Loucy (cell line): ENCODE measurements around the gene JAKMIP3.

Experiments used
- H2AFZ ChIP-seq: fragments of 200-600 bp; sonication (generic); 2 replicates; pipeline ENCODE4 v1.6.0; 2016; ENCODE audit warnings: antibody characterized with exemption, mild to moderate bottlenecking, low read length, moderate library complexity
- H3F3A ChIP-seq: fragments of 200-600 bp; 2 replicates; pipeline ENCODE4 v1.6.0; 2016; ENCODE audit warnings: antibody characterized with exemption, low read depth, mild to moderate bottlenecking
- H3K27me3 ChIP-seq: fragments of 200-600 bp; sonication (generic); 2 replicates; pipeline ENCODE4 v1.6.1; 2014; ENCODE audit warnings: low read length, mild to moderate bottlenecking; ENCODE audit not compliant: insufficient read depth, poor library complexity, severe bottlenecking
- H3K36me3 ChIP-seq: fragments of 200-600 bp; sonication (generic); 2 replicates; pipeline ENCODE4 v1.6.1; 2016; ENCODE audit warnings: low read length; ENCODE audit not compliant: insufficient read depth
- H3K4me1 ChIP-seq: fragments of 200-600 bp; sonication (generic); 2 replicates; pipeline ENCODE4 v1.5.1; 2014; ENCODE audit warnings: low read length, mild to moderate bottlenecking; ENCODE audit not compliant: insufficient read depth, poor library complexity, severe bottlenecking
- H3K4me2 ChIP-seq: fragments of 200-600 bp; sonication (generic); 2 replicates; pipeline ENCODE4 v1.6.0; 2014; ENCODE audit warnings: antibody characterized with exemption, low read length, low read depth, mild to moderate bottlenecking; ENCODE audit not compliant: poor library complexity, severe bottlenecking
- H3K4me3 ChIP-seq: fragments of 200-600 bp; sonication (generic); 2 replicates; pipeline ENCODE4 v1.5.1; 2014; ENCODE audit warnings: low read length, mild to moderate bottlenecking, mixed read lengths; ENCODE audit not compliant: poor library complexity, severe bottlenecking
- H3K79me2 ChIP-seq: fragments of 200-600 bp; sonication (generic); 2 replicates; pipeline ENCODE4 v1.6.1; 2014; ENCODE audit warnings: low read length; ENCODE audit not compliant: insufficient read depth
- H3K9ac ChIP-seq: fragments of 200-600 bp; sonication (generic); 2 replicates; pipeline ENCODE4 v1.6.0; 2014; ENCODE audit warnings: mild to moderate bottlenecking, low read depth, low read length, moderate library complexity; ENCODE audit not compliant: poor library complexity, severe bottlenecking
- H3K9me2 ChIP-seq: fragments of 200-600 bp; sonication (generic); replicated peaks from 2 replicates; pipeline ENCODE4 v1.6.1; 2016; ENCODE audit warnings: low read depth, low read length, mixed read lengths
- H3K9me3 ChIP-seq: fragments of 200-600 bp; sonication (generic); 2 replicates; pipeline ENCODE4 v1.6.1; 2014; ENCODE audit warnings: mild to moderate bottlenecking, antibody characterized with exemption, low read length, low read depth; ENCODE audit not compliant: insufficient read depth
- H4K20me1 ChIP-seq: fragments of 200-600 bp; sonication (generic); 2 replicates; pipeline ENCODE4 v1.6.0; 2014; ENCODE audit warnings: antibody characterized with exemption, low read length, mild to moderate bottlenecking; ENCODE audit not compliant: insufficient read depth, poor library complexity, severe bottlenecking
- EZH2phosphoT487 ChIP-seq: fragments of 200-600 bp; IDR thresholded peaks from 2 replicates; pipeline ENCODE4 v1.6.1; 2018; ENCODE audit warnings: antibody characterized with exemption, mild to moderate bottlenecking, moderate library complexity, borderline replicate concordance
- TF ChIP-seq, protein P1 (sequence below): fragments of 200-600 bp; sonication (generic); conservative IDR thresholded peaks from 2 replicates; pipeline ENCODE4 v1.5.1; 2014; ENCODE audit warnings: mild to moderate bottlenecking, antibody characterized with exemption, low read length

Gene JAKMIP3

DNA sequence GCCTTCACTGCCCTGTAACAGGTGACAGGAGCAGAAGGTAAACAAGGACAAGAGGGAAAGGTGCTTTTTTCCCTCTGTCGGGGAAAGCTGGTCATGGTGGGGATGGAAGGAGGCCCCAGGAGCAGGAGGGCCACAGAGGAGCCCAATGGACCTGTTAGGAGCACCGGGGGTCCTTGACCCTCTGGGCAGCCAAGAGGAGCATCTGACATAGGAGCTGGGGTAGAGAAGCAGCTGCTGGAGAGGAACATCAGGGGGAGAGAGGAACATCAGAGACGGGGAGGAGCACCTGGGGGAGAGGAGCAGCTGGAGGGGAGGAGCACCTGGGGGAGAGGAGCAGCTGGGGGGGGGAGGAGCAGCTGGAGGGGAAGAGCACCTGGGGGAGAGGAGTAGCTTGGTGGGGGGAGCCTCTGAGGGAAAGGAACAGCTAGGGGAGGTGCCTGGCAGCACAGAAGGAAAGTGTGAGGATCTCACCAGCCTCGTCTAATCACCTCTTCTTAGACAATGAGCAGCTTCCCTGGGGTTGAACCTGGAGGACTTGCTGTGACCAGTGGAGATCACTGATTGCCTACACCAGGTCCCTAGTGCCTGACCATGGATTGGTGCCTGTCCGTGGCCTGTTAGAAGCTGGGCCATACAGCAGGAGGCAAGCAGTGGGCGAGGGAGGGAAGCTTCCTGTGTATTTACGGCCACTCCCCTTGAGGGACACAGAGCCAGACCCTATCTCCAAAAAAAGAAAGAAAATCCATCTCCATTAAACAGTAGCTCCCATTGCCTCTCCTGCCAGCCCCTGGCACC is 37.6 kb downstream of the JAKMIP3 start:
- Histone ChIP-seq H3K9me3 (0 out of 2 replicates have a peak, but pooled peaks cover 3% of the 10 kb centered on the region), H3K36me3 (no peaks in the 10 kb centered on the region), H3K4me1 (no peaks in the 10 kb centered on the region), H3F3A (no peaks in the 10 kb centered on the region), H3K4me3 (no peak overlapping the region), H4K20me1 (no peaks in the 10 kb centered on the region), H3K9ac (no peak overlapping the region), H3K9me2 (no peaks in the 10 kb centered on the region), H2AFZ (no peak overlapping the region), H3K27me3 (peaks cover 9% of the 10 kb centered on the region), H3K79me2 (no peaks in the 10 kb centered on the region), H3K4me2 (no peak overlapping the region)
- no peak for TF ChIP-seq EZH2phosphoT487
- TF ChIP-seq, protein P1, sequence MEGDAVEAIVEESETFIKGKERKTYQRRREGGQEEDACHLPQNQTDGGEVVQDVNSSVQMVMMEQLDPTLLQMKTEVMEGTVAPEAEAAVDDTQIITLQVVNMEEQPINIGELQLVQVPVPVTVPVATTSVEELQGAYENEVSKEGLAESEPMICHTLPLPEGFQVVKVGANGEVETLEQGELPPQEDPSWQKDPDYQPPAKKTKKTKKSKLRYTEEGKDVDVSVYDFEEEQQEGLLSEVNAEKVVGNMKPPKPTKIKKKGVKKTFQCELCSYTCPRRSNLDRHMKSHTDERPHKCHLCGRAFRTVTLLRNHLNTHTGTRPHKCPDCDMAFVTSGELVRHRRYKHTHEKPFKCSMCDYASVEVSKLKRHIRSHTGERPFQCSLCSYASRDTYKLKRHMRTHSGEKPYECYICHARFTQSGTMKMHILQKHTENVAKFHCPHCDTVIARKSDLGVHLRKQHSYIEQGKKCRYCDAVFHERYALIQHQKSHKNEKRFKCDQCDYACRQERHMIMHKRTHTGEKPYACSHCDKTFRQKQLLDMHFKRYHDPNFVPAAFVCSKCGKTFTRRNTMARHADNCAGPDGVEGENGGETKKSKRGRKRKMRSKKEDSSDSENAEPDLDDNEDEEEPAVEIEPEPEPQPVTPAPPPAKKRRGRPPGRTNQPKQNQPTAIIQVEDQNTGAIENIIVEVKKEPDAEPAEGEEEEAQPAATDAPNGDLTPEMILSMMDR, result no peak

DNA sequence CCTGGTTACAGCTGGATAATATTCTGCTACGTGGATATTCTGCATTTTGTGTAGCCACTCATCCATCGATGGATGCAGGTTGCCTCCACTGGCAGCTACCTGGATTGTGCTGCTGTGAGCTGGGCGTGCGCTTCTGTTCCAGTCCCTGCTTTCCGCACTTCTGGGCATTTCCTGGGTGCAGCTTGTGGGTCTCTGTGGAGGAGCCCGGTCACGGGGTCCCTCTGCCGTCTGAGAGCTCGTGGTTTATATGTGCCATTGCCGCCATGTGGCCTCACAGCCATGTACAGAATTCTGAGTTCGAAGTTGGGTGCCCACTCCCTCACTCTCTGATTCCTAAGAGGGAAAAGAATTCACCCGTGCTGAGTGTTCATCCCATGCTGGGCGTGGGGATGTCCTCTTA is 38.3 kb downstream of the JAKMIP3 start:
- Histone ChIP-seq H3K9me2 (no peaks in the 10 kb centered on the region), H3K9me3 (0 out of 2 replicates have a peak, but pooled peaks cover 3% of the 10 kb centered on the region), H3K4me1 (no peaks in the 10 kb centered on the region), H3F3A (no peaks in the 10 kb centered on the region), H3K27me3 (peaks cover 4% of the 10 kb centered on the region), H3K79me2 (no peaks in the 10 kb centered on the region), H2AFZ (no peak overlapping the region), H3K4me3 (no peak overlapping the region), H4K20me1 (no peaks in the 10 kb centered on the region), H3K4me2 (no peak overlapping the region), H3K36me3 (no peaks in the 10 kb centered on the region), H3K9ac (no peak overlapping the region)
- no peak for TF ChIP-seq EZH2phosphoT487
- TF ChIP-seq, protein P1, result no peak

DNA sequence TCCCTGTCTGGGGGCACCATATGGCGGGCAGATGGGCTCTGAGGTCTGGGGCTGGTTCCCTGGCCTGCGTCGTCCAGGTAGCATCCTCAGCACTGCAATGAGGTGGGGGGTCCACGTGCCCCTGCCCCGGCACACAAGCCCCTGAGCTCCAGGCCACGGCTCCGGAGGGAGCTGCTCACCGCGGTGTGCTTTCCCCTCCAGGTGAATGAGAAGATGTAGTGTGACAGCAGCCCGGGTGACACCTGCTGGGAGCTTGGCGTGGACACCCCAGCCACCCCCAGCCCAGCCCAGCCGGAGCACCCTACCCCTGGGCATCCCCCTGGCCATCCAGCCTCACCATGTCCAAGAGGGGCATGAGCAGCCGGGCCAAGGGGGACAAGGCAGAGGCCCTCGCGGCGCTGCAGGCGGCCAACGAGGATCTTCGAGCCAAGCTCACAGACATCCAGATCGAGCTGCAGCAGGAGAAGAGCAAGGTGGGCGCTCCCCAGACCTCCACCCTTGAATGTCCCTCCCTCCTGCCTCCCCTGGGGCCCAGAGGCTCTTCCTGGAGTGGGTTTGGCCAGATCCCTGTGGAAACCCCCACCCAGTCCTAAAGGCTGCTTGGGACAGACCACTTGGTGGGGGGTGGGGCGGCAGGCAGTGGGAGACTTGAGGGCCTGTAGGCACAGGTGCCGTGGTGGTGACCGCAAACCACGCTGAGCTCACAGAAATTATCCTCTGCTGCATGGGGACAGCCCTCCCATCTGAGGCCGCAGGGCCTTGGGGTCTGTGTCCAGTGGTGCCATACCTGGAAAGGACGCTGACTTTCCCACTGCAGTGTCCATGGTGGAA is 38.9 kb downstream of the JAKMIP3 start:
- H3K4me2 ChIP-seq, result no peak overlapping the region
- no peak overlapping the region for H2AFZ ChIP-seq
- no peaks in the 10 kb centered on the region for H3K9me2 ChIP-seq
- H3K27me3 ChIP-seq, result no peaks in the 10 kb centered on the region
- no peak overlapping the region for H3K4me3 ChIP-seq
- no peaks in the 10 kb centered on the region for H3K36me3 ChIP-seq
- H4K20me1 ChIP-seq, result no peaks in the 10 kb centered on the region
- H3F3A ChIP-seq, result no peaks in the 10 kb centered on the region
- H3K9me3 ChIP-seq, result 0 out of 2 replicates have a peak, but pooled peaks cover 3% of the 10 kb centered on the region
- H3K79me2 ChIP-seq, result no peaks in the 10 kb centered on the region
- TF ChIP-seq EZH2phosphoT487, result no peak
- TF ChIP-seq, protein P1, result no peak
- H3K4me1 ChIP-seq, result no peaks in the 10 kb centered on the region
- no peak overlapping the region for H3K9ac ChIP-seq
